ENCODE data around the gene SND1.

SND1 gene

DNA sequence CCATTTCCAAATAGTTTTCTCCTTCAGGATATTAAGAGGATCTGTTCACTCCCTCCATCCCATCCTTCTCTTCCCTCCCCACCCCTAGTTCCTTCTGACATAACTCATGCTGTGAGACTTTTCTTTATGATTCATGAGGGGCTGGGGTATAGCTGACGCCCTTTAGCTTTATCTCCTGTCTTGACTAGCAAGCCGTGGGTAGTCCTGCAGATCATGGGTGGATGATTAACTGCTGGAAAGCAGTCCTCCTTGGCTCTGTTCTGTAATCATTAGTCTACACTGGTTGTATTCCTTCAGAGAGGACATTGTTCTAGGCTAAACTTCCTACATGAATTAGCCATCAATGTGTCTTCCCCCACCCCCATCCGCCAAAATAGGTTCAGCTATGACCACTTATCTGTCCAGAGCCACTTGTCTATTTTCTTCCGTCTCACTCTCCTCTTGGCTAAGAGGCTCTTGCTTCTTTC is 243.9 kb downstream of the SND1 start:
- H3K4me3 ChIP-seq (ENCODE audit: control insufficient read depth in 1 of 7, extremely low read depth in 1 of 7, insufficient read depth in 4 of 7, low read depth in 2 of 7, low read length in 6 of 7), result no peak overlapping the region
- peaks cover 0 to 15% (median 4%) of the 10 kb centered on the region in 4 experiments for H3K4me1 ChIP-seq (ENCODE audit: control extremely low read depth in 1 of 4, control insufficient read depth in 4 of 4, insufficient read depth in 4 of 4, low read length in 3 of 4)
- H3K27me3 ChIP-seq (replicated peaks in 2 of 5; ENCODE audit: control insufficient read depth in 4 of 5, insufficient read depth in 5 of 5, low read length in 4 of 5), result no peaks in the 10 kb centered on the region
- DNase-seq, result no peak
- peaks cover 0 to 25% (median 3%) of the 10 kb centered on the region in 4 experiments for H3K36me3 ChIP-seq (ENCODE audit: control insufficient read depth in 4 of 4, insufficient read depth in 4 of 4, low read length in 3 of 4)
- POLR2A ChIA-PET, result no interaction called here
- 93% methylated on average over 2 of the region's 4 CpGs for WGBS (ENCODE audit: insufficient coverage)
- CTCF ChIA-PET, result interaction anchor here (1.0 to 1.3 kb wide), 2 partner anchors 11 to 28 kb away, joined by 3 read pairs; no protein-coding TSS in a partner anchor
- H3K27ac ChIP-seq (ENCODE audit: insufficient read depth in 1 of 2, low read depth in 1 of 2, low read length in 2 of 2, poor library complexity in 1 of 2, severe bottlenecking in 2 of 2), result no peak overlapping the region
- no peaks in the 10 kb centered on the region for H3K9me3 ChIP-seq (ENCODE audit: control extremely low read depth in 1 of 5, control insufficient read depth in 4 of 5, insufficient read depth in 2 of 5, low read depth in 1 of 5, low read length in 4 of 5)

DNA sequence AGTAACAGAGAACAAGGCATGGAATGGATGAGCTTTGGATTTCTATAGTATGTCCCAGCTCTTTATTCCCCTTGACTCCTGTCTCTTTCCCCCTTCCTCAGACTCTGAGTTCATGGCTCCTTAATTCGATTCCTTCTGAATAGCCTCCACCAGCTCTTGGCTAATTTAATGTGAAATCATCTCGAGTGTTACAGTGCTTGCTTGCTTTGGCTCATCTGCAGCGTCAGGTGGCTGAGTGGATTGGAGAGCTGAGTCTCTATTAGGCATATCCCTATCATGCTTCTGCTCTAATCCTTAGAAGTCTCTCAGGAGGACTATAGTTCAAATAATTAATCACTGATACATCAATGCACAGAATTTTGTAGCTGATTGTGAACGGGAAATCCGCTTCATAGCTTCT is 244.7 kb downstream of the SND1 start:
- no peaks in the 10 kb centered on the region for H3K27me3 ChIP-seq (replicated peaks in 2 of 5; ENCODE audit: control insufficient read depth in 4 of 5, insufficient read depth in 5 of 5, low read length in 4 of 5)
- H3K4me1 ChIP-seq (ENCODE audit: control extremely low read depth in 1 of 4, control insufficient read depth in 4 of 4, insufficient read depth in 4 of 4, low read length in 3 of 4), result peaks cover 6 to 23% (median 11%) of the 10 kb centered on the region in 4 experiments
- H3K36me3 ChIP-seq (ENCODE audit: control insufficient read depth in 4 of 4, insufficient read depth in 4 of 4, low read length in 3 of 4), result peaks cover 0 to 18% (median 3%) of the 10 kb centered on the region in 4 experiments
- ChIA-PET POLR2A (no interaction called here), CTCF (interaction anchor here (1.3 kb wide), 1 partner anchor 10 kb away, joined by 3 read pairs; no protein-coding TSS in a partner anchor)
- 100% methylated on average over 5 of the region's 5 CpGs for WGBS (ENCODE audit: insufficient coverage)
- no peak overlapping the region for H3K27ac ChIP-seq (ENCODE audit: insufficient read depth in 1 of 2, low read depth in 1 of 2, low read length in 2 of 2, poor library complexity in 1 of 2, severe bottlenecking in 2 of 2)
- no peaks in the 10 kb centered on the region for H3K9me3 ChIP-seq (ENCODE audit: control extremely low read depth in 1 of 5, control insufficient read depth in 4 of 5, insufficient read depth in 2 of 5, low read depth in 1 of 5, low read length in 4 of 5)
- no peak overlapping the region for H3K4me3 ChIP-seq (ENCODE audit: control insufficient read depth in 1 of 7, extremely low read depth in 1 of 7, insufficient read depth in 4 of 7, low read depth in 2 of 7, low read length in 6 of 7)
- DNase-seq, result no peak

DNA sequence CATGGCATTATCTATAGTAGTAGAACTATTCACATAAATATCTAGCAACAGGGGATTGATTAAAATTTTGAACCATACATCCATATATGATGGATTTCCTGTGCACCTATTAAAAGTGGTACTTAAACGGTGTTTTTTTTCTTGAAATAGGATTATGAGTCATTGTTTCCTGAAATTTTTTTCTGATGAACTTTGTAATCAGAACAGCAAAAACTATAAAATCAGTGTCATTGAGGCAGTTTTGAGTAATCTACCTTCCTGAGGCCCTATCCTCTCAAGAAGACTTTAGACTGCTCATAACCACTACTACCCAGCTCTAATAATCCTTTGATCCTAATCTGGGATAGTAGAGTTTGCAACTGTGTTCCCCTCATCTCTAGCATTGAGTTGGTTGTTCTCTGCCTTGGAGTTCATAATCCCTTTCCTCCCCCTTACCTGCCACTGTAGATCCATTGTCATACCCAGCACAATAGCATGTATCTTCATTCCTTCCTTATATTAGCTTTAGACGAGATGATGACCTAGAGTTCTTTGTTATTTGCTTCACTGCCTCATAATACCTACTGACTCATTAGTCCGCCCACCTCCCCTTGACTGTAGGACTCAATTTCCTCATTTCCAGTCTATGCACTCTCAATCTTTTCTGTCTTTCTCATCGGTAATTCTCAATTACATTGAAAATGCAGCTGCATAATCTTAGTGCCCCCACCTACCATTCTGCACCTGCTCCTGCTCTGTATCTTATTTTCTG is 245.9 kb downstream of the SND1 start:
- ChIA-PET POLR2A (no interaction called here), CTCF (interaction anchor here (0.7 to 1.8 kb wide), 3 partner anchors 9 to 190 kb away, joined by 3 to 4 read pairs (median 3); no protein-coding TSS in a partner anchor)

DNA sequence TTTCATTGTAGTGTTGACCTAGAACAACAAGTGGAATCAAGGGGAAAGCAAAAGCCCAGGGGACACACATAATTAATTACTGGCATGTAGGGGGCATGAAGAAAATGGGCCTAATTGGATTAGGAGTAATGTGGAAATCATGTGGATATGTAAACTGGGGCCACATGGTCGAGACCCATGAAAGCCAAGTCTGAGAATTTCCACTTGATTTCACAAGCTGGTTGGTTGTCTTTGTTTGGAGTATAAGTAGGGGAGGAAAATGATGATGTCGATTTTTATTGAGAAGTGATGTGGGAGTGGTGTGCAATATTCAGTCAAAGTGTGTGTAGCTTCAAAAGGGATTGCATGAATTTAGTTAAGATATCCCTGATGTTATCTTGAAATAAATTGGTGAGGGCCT is 247.4 kb downstream of the SND1 start:
- Histone ChIP-seq H3K9me3 (ENCODE audit: control extremely low read depth in 1 of 5, control insufficient read depth in 4 of 5, insufficient read depth in 2 of 5, low read depth in 1 of 5, low read length in 4 of 5) (no peaks in the 10 kb centered on the region), H3K4me3 (ENCODE audit: control insufficient read depth in 1 of 7, extremely low read depth in 1 of 7, insufficient read depth in 4 of 7, low read depth in 2 of 7, low read length in 6 of 7) (no peak overlapping the region), H3K4me1 (ENCODE audit: control extremely low read depth in 1 of 4, control insufficient read depth in 4 of 4, insufficient read depth in 4 of 4, low read length in 3 of 4) (peaks cover 10 to 33% (median 19%) of the 10 kb centered on the region in 4 experiments), H3K27me3 (replicated peaks in 2 of 5; ENCODE audit: control insufficient read depth in 4 of 5, insufficient read depth in 5 of 5, low read length in 4 of 5) (no peaks in the 10 kb centered on the region), H3K27ac (ENCODE audit: insufficient read depth in 1 of 2, low read depth in 1 of 2, low read length in 2 of 2, poor library complexity in 1 of 2, severe bottlenecking in 2 of 2) (no peak overlapping the region), H3K36me3 (ENCODE audit: control insufficient read depth in 4 of 4, insufficient read depth in 4 of 4, low read length in 3 of 4) (peaks cover 0 to 13% (median 0%) of the 10 kb centered on the region in 4 experiments)
- ChIA-PET POLR2A (no interaction called here), CTCF (interaction anchor here (0.8 to 1.8 kb wide), 4 partner anchors 9 to 444 kb away, joined by 3 to 5 read pairs (median 4); partner anchors contain the start of gene RBM28)
- 93% methylated on average over 2 of the region's 2 CpGs for WGBS (ENCODE audit: insufficient coverage)
- no peak for DNase-seq

More for the DNA sequence above, 245.9 kb downstream of the SND1 start:
- Histone ChIP-seq H3K9me3 (ENCODE audit: control extremely low read depth in 1 of 5, control insufficient read depth in 4 of 5, insufficient read depth in 2 of 5, low read depth in 1 of 5, low read length in 4 of 5) (no peaks in the 10 kb centered on the region), H3K36me3 (ENCODE audit: control insufficient read depth in 4 of 4, insufficient read depth in 4 of 4, low read length in 3 of 4) (peaks cover 0 to 9% (median 0%) of the 10 kb centered on the region in 4 experiments), H3K4me1 (ENCODE audit: control extremely low read depth in 1 of 4, control insufficient read depth in 4 of 4, insufficient read depth in 4 of 4, low read length in 3 of 4) (peaks cover 10 to 33% (median 19%) of the 10 kb centered on the region in 4 experiments), H3K27me3 (replicated peaks in 2 of 5; ENCODE audit: control insufficient read depth in 4 of 5, insufficient read depth in 5 of 5, low read length in 4 of 5) (no peaks in the 10 kb centered on the region), H3K4me3 (ENCODE audit: control insufficient read depth in 1 of 7, extremely low read depth in 1 of 7, insufficient read depth in 4 of 7, low read depth in 2 of 7, low read length in 6 of 7) (no peak overlapping the region), H3K27ac (ENCODE audit: insufficient read depth in 1 of 2, low read depth in 1 of 2, low read length in 2 of 2, poor library complexity in 1 of 2, severe bottlenecking in 2 of 2) (no peak overlapping the region)
- no peak for DNase-seq
- 90% methylated on average over 2 of the region's 4 CpGs for WGBS (ENCODE audit: insufficient coverage)

DNA sequence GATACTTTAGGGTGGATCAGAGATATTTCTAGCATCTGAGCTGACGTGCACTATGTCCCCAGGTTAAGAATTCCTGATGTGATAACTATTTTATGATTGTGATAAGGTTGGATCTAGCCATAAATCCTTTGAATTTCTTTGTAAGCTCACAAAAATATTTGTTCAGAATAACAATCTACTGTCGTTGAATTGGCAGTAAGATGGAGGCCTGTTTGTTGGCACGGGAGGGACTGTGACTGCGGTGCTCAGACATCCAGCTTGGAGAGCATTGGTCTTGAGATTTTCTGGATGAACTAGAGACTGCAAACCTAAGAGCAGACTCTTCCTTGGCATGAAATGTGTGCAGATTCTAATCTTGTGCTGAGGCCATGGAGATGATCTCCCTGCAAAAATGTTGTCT is 248.1 kb downstream of the SND1 start:
- Histone ChIP-seq H3K27me3 (replicated peaks in 2 of 5; ENCODE audit: control insufficient read depth in 4 of 5, insufficient read depth in 5 of 5, low read length in 4 of 5) (no peaks in the 10 kb centered on the region), H3K27ac (ENCODE audit: insufficient read depth in 1 of 2, low read depth in 1 of 2, low read length in 2 of 2, poor library complexity in 1 of 2, severe bottlenecking in 2 of 2) (no peak overlapping the region), H3K4me3 (ENCODE audit: control insufficient read depth in 1 of 7, extremely low read depth in 1 of 7, insufficient read depth in 4 of 7, low read depth in 2 of 7, low read length in 6 of 7) (no peak overlapping the region), H3K36me3 (ENCODE audit: control insufficient read depth in 4 of 4, insufficient read depth in 4 of 4, low read length in 3 of 4) (peaks cover 0 to 17% (median 0%) of the 10 kb centered on the region in 4 experiments), H3K4me1 (ENCODE audit: control extremely low read depth in 1 of 4, control insufficient read depth in 4 of 4, insufficient read depth in 4 of 4, low read length in 3 of 4) (peaks cover 10 to 33% (median 19%) of the 10 kb centered on the region in 4 experiments), H3K9me3 (ENCODE audit: control extremely low read depth in 1 of 5, control insufficient read depth in 4 of 5, insufficient read depth in 2 of 5, low read depth in 1 of 5, low read length in 4 of 5) (no peaks in the 10 kb centered on the region)
- no peak for DNase-seq
- ChIA-PET POLR2A (no interaction called here), CTCF (interaction anchor here (0.8 to 1.8 kb wide), 3 partner anchors 9 to 443 kb away, joined by 3 to 5 read pairs (median 4); partner anchors contain the start of gene RBM28)
- 100% methylated on average over 3 of the region's 4 CpGs for WGBS (ENCODE audit: insufficient coverage)

DNA sequence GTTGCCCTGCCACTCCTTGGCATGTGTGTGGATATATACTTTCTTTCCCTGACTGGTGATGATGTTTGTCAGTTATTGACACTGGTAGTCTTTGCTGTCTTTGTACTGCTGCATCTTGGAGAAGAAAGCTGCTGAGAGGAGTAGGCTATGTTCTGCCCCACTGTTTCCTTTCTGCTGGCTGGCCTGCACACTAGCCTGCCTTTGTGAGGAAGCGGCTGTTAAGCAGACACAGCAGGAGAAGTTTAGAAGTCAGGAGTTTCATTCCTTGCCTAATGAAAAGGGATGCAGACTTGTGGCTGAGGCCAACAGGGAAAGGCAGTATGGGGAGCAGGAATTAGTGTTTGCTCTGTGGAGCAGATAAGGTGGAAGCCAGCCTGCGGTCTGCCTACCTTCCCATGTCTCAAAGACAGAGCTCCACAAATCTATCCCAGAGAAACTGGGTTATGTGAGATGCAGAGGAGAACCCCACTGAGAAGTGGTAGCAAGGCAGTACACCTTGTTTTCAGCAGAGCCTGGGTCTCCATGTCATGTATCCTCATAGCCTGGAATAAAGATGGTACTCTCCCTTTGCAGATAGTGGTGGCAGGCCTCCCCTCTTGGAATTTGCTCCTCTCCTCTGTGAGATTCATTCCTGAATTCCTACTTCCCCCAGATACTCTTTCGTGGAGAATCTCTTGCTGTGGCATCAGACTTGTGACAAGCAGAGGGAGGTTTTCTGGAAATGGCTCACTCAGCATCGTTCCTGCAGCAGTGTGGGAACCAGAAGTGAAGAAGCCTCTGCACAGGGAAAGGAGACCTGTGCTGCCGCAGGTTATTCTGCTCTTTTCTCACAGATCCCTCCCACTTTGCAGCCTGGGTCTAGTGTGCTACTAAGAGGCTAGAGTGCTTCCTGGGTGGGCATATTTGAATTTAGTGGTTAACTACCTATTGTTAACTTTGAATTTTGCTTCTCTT is 249.0 kb downstream of the SND1 start:
- peaks cover 0 to 22% (median 5%) of the 10 kb centered on the region in 4 experiments for H3K36me3 ChIP-seq (ENCODE audit: control insufficient read depth in 4 of 4, insufficient read depth in 4 of 4, low read length in 3 of 4)
- whole genome bisulfite sequencing (ENCODE audit: insufficient coverage), result 48% methylated on average over 3 of the region's 5 CpGs

More for the DNA sequence above, 249.0 kb downstream of the SND1 start:
- no peak for DNase-seq
- ChIA-PET POLR2A (no interaction called here), CTCF (no interaction called here)
- Histone ChIP-seq H3K4me1 (ENCODE audit: control extremely low read depth in 1 of 4, control insufficient read depth in 4 of 4, insufficient read depth in 4 of 4, low read length in 3 of 4) (peaks cover 10 to 33% (median 19%) of the 10 kb centered on the region in 4 experiments), H3K4me3 (ENCODE audit: control insufficient read depth in 1 of 7, extremely low read depth in 1 of 7, insufficient read depth in 4 of 7, low read depth in 2 of 7, low read length in 6 of 7) (no peak overlapping the region), H3K27ac (ENCODE audit: insufficient read depth in 1 of 2, low read depth in 1 of 2, low read length in 2 of 2, poor library complexity in 1 of 2, severe bottlenecking in 2 of 2) (no peak overlapping the region), H3K27me3 (replicated peaks in 2 of 5; ENCODE audit: control insufficient read depth in 4 of 5, insufficient read depth in 5 of 5, low read length in 4 of 5) (no peaks in the 10 kb centered on the region), H3K9me3 (ENCODE audit: control extremely low read depth in 1 of 5, control insufficient read depth in 4 of 5, insufficient read depth in 2 of 5, low read depth in 1 of 5, low read length in 4 of 5) (no peaks in the 10 kb centered on the region)

Data from common myeloid progenitor, CD34-positive (primary cell).